Activated gamma-delta T cell treated with Interleukin-2 at 50 U/mL for 16 hours (primary cell): Measurements from ENCODE around the gene SLC22A23.

Experiments
- DNase-seq: peaks from one replicate; pipeline ENCODE4 v3.0.0-alpha.2; 2020

SLC22A23 gene

DNA sequence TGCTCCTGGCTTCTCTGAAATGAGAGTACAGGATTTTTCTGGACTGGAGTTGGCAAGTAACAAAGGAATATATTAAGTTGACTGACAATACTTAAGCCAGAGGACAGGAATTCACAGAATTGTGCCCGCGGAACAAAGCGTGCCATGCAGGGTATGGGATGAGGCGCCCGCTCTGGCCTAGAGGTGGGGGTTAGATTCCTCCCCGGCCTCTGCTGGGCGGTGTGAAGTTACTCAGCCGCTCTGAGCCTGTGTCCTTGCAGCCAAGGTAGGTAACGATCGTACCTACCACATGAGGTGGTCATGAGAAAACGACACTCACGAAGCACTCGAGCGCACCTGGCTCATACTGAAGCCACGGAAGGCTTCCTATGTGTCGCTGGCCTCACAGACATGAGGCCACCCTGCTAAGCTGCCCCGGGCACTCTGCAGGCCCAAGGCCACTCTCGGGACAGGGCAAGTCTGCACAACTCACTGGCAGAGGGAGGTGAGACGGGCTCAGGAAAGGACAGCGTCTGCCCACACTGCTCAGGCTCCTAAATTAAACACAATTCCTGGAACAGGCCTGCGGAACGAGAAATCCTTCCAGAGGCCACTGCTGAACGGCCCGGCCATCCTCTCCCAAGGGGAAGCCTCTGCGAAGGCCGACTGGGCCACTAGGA, 127.3 kb downstream of the SLC22A23 start:
- no peak for DNase-seq

DNA sequence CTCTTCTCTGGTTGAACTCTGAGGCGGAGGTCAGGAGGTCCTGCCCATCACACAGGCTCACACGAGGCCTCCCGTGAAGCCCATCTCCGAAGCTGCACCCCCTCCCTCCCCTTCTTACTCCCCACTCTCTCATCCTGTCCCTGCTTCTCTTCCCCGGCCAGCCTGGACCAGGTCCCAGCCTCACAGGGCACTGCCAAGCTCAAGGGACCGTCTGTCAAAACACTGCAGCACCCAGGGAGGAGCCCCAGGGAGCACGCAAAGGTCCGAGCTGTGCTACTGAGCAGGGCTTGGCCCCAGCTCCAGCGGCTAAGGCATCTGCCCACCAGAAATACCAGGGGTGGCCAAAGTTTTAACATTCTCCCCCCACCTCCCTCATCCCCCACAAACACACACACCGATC, 128.1 kb downstream of the SLC22A23 start:
- DNase-seq: no peak

DNA sequence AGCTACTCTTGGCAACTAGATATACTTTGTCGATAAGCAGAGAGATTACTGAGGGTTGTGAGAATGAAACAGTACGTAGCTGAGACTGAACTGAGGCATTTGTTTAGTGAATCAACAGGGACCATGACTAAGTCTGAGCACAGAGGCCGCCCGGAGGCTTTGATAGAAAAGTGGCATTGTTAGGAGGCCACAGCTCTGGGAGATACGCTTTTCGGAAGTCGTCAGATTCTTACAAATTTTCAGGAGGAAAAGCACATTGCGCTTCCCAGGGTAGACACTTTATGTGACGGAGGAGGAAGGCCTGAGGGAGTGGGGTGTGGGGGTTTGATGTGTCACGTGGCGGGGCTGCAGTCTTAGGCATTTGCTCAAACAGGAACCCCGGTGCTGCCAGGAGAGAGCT, 128.7 kb downstream of the SLC22A23 start:
- DNase-seq: no peak

DNA sequence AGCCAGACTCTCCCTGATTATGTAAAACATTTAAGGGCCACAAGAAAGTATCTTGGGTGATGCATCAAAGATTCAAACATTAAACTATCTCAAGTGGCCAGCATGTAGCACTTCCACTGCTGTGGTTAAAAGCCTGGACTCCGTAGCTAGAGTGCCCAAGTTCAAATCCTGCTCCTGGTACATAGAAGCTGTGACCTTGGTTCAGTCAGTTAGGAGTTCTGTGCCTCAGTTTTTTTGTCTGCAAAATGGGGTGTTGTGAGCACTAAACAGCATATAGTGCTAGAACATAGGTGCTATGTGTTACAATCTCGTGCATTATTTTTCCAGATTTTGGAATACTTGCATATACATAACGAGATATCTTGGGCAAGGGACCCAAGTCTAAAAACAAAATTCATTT, 129.4 kb downstream of the SLC22A23 start:
- no peak for DNase-seq

DNA sequence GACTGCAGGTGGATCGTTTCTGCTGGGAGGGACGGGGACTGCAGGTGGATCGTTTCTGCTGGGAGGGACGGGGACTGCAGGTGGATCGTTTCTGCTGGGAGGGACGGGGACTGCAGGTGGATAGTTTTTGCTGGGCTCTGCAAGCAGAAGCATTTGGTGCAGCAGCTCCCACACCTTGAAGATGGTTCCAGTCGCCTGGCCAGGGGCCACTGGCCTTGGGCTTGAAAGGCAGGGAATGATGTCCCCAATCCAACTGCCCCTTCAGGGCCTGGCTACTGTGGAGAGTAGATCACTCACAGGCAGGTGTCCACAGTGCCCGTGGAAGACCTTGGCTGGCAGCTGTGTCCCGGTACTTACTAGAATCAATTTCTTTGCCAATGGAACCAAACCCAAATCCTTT, 129.9 kb downstream of the SLC22A23 start:
- no peak for DNase-seq

DNA sequence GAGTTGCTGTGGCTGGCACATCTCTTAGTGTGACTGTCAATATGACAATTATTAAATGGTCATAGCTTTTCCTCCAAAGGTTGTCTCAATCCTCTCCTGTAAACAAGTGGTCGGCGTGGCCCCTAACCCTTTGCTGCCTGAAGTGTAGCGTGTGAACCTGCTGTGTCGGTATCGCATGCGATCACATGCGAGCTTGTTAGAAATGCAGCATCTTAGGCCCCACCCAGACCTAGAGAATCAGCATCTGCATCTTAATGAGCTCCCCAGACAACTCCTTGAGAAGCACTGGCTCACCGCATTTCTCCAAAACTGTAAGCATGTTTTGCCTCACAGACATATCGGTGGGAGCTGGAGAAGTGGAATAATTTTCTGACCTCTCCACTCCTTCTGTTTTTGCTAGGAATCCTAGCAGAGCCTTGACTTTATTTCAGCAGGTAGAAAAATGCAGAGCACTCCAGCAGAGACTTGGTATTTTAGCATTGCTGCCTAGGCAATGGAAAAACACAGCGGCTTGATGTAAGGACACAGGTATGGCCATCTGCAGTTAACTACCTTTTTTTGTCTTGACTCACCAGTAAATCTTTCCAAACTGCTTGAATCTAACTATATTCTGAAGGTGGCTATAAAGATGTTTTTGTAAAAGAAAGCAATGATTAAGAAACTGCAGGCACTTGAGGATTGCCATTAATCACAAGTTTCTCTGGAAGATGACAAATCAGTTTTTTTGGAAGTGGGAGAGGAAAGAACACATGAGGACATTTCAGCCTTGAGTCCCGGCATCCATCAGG, 130.5 kb downstream of the SLC22A23 start:
- DNase-seq: no peak

DNA sequence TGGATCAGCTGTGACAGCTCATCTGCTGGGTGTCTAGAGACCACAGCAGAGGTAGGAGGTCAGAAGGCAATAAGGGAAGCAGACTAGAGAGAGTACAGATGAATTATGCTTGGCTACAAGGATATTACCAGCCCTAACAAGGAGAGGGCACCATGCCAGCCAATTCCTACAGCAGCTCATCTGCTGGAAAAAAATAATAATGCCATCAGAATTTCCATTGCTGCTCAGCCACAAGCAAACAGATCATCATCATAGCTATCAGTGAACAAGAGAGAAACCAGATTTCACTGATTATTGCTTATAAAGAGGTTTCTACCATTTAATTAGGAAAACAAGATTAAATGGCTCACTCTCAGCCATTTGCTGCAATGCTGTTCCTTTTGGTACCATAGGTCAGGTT, 131.6 kb downstream of the SLC22A23 start:
- DNase-seq: no peak

DNA sequence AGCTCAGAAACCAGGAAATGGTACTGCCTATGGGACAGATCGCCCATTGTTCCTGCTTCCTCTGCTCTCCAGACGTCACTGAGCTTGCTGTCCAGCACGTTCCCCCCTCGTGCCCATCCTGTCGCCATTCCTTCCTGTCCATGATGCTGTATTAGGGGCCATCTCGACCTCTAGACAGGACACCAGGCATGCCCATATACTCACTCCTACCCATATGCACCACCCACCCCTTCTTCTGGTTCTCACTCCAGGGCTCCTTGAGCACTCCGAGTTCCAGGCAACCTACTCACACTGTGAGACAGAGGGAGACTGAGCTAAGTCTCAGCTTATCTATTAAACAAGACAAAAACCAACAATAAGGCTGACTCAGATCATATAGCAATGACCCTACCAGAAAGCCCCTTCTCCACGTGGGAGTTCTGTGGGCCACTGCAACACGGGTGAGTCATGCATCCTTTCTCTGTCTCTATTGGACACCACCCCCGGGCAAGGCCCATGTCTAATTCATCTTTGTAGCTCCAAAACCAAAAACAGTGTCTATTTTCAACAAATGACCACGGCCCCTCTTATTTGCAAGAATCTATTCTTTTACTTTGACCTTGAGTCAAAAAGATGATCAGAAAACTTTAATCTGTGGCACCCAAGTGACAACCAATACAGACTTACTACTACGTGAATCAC, 132.4 kb downstream of the SLC22A23 start:
- DNase-seq: no peak

DNA sequence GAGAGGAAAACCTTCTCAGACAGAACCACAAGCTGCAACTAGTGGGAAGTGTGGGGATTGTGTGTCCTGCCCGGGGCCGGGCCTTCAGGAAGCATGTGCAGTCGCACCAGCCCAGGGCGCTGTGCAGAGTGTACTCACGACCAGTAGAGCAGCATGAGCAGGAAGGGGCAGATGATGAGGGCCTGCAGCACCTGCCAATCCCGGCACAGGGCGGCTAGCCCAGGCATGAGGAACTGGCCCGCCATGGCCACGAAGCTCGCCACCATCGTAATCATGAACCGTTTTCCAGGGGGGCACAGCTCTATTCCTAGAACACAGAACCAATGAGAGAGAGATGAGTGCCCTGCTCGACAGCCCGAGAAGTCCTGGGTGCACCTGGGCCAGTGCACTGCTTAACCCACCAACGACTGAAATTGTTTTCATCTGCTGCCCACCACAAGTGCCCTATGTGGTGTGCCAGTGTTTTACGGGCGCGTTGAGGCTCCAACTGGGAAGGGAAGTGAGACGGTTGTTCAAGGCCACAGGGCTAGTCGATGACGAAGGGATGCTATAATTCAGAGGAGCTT, 133.1 kb downstream of the SLC22A23 start:
- no peak for DNase-seq

DNA sequence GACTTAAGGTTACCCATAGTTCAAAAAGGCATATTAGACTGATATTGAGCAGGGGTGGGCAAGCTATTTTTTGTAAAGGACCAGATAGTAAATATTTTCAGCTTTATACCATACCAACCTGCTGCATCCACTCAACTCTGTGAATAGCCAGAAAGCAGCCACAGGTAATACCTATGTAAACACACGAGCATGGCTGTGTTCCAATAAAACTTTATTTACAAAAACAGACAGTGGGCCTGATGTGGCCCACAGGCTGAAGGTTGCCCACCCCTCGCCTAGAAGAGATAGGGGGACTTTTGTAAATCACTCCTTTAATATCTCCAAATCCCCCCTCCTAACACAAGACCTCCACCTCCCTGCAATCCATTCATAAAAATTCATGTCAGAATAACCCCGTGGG, 133.7 kb downstream of the SLC22A23 start:
- DNase-seq: no peak

DNA sequence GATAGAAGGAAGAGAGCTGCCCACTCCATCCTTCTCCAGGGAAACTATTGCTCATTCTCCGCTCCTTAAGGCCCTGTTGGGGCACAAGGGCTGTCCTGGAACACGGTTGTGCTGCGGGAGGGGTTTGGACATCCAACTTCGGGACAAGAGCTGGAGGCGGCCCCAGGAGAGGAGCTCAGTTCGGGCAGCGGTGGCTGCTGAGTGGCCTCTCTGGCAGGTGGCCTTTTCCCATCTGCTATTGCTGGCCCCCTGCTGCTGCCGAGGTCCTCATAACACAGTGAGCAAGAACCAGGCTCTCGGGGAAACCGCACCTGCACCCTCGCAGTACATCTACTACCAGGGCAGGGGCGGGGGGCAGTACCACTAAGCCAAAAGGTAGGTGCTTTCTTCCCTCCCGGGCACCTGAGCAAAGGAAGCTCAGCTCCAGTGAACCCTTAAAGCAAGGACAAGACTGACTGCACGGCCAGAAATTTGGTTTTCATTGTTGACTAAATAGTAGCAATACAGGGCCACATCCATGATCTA, 134.4 kb downstream of the SLC22A23 start:
- DNase-seq: no peak

DNA sequence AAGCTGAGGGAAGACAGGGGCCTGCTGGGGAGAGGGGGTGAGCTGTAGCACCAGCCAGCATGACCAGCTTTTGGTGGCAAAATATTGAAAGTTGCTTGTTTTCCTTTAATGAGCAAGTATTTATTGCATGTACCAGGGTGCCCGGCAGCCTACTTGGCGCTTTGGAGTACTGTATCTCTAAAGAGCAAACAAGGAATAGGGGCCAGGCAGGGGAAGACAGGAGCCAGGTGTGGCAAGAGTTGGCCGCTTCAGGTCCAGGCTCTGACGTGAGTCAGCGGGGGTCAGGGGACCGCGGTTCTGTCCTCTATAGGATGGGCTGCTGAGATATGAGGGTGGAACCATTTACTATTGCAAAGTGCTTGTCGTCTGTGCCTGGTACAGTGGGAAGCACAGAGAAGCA, 135.0 kb downstream of the SLC22A23 start:
- DNase-seq: no peak

DNA sequence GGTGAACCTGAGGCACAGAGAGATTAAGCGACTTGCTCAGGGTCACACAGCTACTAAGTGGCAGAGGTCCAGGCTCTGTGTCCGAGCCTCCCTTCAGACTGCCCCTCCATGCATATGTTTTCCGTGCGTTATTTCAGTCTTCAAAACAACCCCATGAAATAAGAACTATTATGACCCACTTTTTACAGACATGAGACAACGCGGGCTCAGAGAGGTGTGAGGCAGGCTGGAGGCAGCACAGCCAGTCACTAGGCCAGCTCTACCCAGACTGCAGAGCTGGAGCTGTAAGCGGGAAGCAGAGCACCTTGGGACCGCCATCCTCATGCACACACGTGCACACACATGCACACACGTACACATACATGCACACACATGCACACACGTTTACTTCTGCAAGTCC, 135.8 kb downstream of the SLC22A23 start:
- DNase-seq: no peak

DNA sequence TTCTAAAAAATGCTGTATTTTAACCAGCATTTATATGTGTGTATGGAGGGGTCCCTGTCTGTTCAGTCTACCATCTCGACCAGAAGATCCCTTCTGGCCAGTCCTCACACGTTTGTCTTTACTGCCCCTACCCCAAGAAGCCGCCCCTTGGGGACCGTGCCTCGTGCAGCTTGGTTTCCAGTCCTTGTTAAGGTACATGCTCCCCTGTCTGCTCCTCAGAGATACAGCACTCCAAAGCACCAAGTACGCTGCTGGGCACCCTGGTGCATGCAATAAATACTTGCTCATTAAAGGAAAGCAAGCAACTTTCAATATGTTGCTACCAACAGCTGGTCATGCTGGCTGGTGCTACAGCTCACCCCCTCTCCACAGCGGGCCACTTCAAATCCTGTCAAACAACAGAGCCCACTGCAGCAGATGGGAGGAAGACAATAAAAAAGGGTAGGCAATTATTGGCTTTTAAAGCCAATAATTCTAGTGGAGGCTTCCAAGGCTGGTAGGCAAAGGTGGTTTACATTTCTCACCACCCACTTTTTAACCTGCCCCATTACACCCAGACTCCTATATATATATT, 136.5 kb downstream of the SLC22A23 start:
- no peak for DNase-seq

DNA sequence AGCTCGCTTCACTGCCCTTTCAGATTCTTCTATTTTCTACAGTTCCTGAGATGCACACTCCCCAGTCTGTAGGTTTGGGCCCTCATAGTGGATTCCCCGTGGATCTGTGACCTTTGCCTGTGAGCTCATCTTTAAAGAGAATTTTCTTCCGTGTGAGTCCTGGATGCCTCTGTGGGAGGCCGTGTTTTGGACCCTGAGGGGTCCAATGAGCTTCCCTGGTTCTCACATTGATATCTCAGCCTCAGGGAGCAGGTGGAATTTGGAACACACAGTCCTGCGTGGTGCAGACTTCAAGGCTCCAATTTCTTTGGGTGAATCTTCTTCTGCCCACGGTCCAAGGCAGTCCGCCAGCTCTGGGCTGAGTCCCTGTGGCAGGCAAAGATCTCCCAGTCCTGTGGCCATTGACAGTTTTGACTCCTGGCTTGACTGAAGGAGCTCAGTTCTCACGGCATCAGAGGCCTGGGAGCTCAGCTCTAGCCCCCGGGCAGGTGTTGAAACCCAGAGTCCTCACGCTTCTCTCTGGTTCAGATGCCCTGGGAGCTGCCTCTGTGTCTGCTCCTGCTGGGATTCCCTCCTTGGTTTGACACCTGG, 137.1 kb downstream of the SLC22A23 start:
- no peak for DNase-seq

DNA sequence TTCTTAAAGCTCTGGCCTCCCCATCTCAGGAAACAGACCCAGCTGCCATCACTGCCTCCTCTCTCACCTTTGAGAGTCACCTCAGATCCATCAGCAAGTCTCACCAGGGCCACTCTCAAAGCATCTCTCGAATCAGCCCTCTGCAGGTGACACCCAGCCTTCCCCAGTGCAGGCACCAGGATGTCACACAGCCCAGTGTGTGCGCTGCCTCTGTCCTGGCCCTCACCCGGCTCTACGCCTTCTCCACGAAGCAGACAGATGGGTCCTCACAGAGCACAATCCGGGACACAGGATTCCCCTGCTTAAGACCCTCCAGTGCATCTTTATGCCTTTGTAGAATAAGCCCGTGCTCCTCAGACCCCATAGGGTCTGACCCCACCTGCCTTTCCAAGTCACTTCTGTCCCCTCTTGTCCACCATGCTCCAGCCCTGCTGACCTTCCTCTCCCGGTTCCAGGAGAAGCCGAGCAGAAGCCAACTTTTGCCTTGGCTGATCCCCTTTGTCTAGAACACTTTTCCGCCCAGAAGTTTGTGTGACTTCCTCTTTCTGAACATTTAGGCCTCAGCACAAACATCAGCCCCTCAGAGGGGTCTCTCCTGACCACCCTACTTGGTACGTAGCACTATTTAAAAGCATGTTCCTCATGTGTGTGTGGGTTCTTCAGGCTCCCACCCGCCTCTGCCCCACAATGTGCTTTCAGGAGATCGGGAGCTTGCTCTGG, 137.9 kb downstream of the SLC22A23 start:
- no peak for DNase-seq

DNA sequence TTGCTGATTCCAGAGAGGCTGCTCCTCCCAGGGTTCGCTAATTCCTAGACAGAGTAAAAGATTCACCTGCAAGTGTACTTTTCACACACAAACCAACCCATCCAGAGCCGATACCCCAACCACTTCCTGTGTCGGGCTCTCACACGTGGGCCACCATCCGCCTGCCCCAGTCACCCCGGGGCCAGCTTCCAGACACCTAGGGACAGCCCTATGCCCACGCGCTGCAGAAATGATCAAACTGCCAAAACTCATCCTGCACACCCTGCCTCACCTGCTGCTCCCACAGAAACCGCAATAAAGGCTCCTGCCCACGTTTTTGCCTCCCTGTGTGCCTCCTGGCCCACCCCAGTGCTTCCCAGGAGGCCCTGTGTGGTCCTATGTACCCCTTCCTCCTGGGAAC, 138.6 kb downstream of the SLC22A23 start:
- peak; percentile 22 for DNase-seq

DNA sequence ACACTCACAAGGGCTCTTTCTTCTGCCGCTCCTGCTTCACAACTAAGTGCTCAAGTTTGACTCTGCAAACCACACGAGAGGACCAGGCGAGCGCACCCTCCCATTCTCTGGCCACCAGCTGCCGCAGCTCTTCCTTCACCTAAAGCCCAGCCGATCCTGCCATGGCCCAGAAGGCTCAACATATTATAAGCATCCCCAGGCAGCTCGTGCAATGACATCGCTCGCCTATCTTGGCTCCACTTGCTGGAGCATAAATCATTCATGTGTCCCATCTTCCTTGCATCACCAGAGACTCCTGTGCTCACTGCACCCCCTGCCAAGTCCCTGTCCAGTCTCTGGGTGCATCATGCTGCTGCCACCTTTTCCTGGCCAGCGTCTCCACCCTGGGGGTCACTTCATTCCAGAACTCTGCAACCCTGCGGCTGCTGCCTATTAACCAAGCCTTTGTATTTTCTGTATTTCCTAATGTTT, 139.1 kb downstream of the SLC22A23 start:
- no peak for DNase-seq

DNA sequence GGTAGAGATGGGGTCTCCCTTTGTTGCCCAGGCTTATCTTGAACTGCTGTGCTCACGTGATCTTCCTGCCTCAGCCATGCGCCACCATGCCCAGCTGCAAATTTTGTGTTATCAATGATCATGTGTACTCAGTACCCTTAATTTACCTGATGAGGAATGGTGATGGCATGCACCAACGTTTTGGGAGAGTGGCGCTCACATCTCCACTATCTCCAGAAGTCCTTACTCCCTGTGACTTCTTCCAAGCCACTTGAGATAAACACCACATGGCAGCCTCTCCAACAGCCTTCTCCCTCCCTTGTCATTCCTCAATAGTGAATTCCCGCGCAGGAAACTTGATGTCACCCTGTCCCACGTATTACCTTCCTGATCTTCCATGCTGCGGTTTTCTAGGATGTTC, 140.0 kb downstream of the SLC22A23 start:
- DNase-seq: no peak

DNA sequence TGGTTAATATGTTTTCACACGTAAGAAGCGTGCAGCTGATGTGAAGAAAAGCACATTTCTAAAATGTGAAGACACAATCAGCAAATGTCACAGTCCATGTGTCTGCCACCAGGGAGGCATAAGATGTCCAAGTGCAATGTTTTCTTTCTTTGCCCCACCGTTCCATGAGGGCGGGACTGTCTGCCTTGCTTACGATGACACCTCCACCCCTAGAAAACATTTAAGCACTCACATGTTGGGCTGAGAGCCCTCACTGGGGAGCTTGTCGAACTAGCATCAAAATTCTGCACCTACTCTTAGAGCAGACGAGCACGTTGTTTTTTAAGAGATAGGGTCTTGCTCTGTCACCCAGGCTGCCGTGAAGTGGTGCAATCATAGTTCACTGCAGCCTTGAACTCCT, 140.5 kb downstream of the SLC22A23 start:
- DNase-seq: no peak

DNA sequence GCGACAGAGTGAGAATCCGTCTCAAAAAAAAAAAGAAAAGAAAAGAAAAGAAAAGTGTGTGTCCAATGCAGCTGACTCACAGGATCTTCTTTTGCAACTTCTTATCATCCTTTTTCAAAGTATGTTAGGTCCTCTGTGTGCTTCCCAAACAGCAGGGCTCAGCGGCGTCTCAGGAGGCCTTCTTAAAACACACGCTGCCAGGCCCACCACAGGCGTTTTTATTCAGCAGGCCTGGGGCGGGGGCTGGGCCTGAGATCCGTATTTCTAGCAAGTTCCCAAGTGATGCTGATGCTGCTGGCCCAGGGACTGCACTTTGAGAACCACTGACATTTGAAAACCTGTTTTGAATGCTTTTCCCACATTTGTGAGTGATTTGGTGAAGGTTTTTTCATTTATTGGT, 141.0 kb downstream of the SLC22A23 start:
- DNase-seq: no peak
